OCI-M2 (cell line): ENCODE measurements around the gene PARP8.
"Not testable (repeated sequence)": the region's sequence is repeated elsewhere in the genome, so short reads cannot be mapped to it uniquely, and the experiment has no call there.

Source experiments
- DNase-seq: peaks from one replicate; lab custom pipeline; 2025; ENCODE audit not compliant: unreplicated experiment; lab: John Stamatoyannopoulos, UW

The PARP8 gene

GRCh38 chr5:50684721-50685120 is 18.3 kb downstream of the PARP8 start:
- DNase-seq = no peak

DNA sequence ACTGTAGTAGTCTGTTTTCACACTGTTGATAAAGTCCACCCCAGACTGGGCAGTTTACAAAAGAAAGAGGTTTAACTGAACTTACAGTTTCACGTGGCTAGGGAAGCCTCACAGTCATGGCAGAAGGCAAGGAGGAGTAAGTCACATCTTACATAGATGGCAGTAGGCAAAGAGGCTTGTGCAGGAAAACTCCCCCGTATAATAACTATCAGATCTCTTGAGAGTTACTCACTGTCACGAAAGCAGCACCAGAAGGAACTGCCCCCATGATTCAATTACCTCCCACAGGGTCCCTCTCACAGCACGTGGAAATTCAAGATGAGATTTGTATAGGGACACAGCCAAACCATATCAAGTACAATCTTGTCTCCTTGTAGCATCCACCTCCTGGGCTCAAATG is 21.1 kb downstream of the PARP8 start:
- no peak for DNase-seq

- DNase-seq = no peak
These were observed 25.1 kb downstream of the PARP8 start for GRCh38 chr5:50691399-50692016.

DNA sequence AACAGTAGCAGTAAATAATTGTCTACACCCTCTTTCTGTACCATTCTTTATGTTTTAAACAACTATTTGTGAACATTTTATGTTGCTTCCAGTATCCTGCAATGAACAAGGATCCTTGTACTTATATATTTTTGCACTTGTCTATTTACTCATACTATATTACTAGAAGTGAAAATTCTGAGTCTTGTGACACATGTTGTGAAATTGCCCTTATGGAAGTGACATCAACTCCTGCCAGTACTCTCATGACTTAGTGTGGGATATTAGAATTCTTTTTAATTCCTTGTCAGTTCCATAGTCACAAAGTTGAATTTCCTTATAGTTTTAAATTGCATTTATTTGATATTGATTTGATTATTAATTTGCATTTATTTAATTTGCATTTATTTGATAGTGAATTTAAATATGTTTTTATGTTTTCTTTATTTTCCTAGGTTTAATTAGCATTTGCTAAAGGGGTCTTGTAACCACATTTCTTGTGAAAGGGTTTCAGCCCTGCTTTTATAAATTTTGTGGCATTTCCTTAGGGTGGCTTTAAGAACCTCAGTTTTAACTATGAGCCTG is 27.7 kb downstream of the PARP8 start:
- DNase-seq = no peak

- not testable (repeated sequence) for DNase-seq
These were observed 28.2 kb downstream of the PARP8 start for GRCh38 chr5:50694626-50695025.

DNA sequence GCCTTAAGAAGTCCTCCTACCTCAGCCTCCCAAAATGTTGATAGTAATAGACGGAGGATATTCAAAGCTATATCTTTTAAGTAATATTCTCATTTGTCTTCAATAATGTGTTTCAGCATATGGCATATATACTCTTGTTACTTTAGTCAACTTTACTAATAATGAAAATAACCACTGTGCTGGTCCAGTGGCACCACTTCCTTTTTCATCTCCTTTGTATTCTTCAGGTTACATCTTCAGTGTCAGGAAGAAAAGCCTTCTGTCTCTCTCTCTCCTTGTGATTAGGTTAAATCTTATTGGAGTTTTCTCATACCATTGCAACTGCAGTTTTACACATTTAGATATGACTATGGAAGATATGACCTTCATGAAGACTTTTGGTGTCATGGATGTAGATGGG is 31.3 kb downstream of the PARP8 start:
- no peak for DNase-seq

GRCh38 chr5:50699737-50700136 is 33.3 kb downstream of the PARP8 start:
- DNase-seq = no peak

GRCh38 chr5:50700706-50701105 is 34.3 kb downstream of the PARP8 start:
- no peak for DNase-seq

- no peak for DNase-seq
These were observed 36.4 kb downstream of the PARP8 start for GRCh38 chr5:50702615-50703366.

DNA sequence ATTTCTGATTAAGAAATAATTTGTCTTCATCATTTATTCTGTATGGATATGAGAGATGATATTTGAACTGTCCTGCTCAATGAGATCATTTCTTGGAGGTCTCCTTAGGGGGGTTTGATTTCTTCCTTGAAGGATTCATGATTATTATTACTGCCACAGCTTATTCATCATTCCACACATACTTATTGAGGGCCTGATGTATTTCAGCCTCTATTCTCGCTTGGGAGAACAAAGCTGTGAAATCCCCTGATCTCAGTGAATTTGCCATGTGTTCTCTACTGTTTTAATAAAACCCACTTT is 36.9 kb downstream of the PARP8 start:
- DNase-seq = no peak

GRCh38 chr5:50704730-50705129 is 38.3 kb downstream of the PARP8 start:
- no peak for DNase-seq

DNA sequence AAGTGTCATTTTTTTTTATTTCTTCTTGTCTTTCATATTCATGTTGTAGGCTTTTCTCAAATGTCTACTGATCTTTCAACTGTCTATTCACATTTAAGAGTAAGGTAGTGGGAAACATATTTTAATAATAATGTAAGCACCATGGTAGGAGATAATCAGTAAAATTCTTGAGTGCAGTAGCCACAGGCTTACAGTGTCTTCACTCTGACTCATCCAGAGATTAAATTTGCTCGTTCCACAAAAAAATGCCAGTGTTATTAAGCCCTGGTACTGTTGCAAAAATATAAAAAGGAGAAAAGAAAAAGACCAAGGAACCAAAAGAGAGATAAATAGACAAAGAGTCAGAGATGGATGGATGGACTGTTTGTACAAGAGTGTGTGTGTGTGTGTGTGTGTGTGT is 43.0 kb downstream of the PARP8 start:
- DNase-seq = no peak

- DNase-seq = no peak
These were observed 44.4 kb downstream of the PARP8 start for GRCh38 chr5:50710838-50711237.

- DNase-seq = no peak
These were observed 44.8 kb downstream of the PARP8 start for GRCh38 chr5:50711280-50711679.

GRCh38 chr5:50712479-50712878 is 46.0 kb downstream of the PARP8 start:
- DNase-seq = no peak

GRCh38 chr5:50715001-50715400 is 48.6 kb downstream of the PARP8 start:
- no peak for DNase-seq

DNA sequence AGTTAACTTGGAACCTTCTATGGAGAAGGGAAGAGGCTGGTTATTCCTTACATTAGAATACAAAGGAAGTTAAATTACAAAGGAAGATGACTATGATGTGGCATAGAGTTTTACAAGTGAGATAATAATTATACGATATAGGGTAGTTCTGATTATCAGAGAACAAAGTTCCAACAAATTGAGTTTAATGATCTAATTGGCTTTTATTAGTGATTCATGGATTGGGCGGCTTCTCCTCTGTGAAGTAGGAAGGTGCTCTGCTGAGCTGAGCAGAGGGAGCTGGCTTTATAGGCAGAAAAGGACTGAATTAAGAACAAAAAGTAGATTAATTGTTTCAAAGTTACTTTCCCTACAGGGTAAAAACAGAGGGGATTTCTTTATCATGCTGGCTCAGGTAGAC is 49.7 kb downstream of the PARP8 start:
- DNase-seq = no peak

GRCh38 chr5:50717651-50718050 is 51.2 kb downstream of the PARP8 start:
- no peak for DNase-seq

DNA sequence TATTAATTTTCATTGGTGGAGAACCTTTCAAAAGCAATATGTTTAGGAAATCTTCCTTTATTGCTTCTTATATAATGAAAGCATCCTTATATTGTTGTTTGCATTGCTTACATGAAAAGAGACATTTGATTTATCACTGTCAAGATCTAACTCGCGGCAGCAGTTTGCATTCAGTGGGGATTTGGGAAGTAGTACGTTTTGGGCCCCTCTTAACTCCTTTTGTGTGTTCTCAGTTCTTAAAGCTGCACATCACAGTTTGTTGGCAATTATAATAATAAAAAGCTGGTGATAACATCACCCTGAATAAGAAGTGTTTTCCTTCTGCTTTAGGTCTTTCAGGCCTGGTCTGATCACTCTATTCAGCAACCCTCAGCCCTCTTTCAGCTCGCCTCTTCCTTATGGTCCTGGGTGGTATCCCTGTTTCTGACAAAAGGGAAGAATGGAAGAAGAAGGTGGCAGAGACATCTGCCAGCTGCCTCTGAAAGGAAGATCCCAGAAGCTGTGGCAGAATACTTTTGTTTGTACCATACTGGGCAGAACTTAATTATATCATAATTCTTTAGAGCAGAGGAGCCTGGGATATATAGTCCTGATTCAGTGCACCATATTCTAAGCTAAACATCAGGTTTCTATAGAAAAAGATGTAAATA is 53.7 kb downstream of the PARP8 start:
- no peak for DNase-seq

DNA sequence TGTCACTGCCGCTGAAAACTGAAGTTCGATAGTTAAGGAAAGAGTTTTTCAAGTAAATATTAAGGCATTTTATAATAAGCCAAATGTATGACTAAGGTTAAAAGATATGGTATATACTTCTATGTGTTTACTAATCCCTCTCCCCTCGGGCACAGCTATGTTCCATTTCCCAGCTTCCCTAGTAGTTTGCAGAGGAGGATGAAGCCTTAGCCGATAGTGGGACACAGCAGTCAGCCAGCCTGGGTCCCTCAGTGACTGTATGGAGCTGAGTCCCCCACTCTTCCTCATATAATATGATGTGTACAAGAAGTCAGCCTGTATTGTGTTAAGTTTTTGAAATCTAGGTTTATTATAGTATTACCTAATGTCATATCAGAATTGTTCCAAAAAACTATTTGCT is 55.8 kb downstream of the PARP8 start:
- no peak for DNase-seq

- no peak for DNase-seq
These were observed 57.8 kb downstream of the PARP8 start for GRCh38 chr5:50724262-50724661.

- DNase-seq = no peak
These were observed 59.5 kb downstream of the PARP8 start for GRCh38 chr5:50725800-50726474.
